GM12891 (cell line): ENCODE measurements around the gene CXCR3.

Experiments
- POLR2A ChIP-seq: IDR thresholded peaks from 2 replicates; pipeline ENCODE4 v1.6.1; 2011; ENCODE audit warnings: low read depth, low read length, control low read depth
- POLR2AphosphoS5 ChIP-seq: IDR thresholded peaks from 2 replicates; pipeline ENCODE4 v1.6.1; 2011; ENCODE audit warnings: low read depth, low read length, control low read depth

DNA sequence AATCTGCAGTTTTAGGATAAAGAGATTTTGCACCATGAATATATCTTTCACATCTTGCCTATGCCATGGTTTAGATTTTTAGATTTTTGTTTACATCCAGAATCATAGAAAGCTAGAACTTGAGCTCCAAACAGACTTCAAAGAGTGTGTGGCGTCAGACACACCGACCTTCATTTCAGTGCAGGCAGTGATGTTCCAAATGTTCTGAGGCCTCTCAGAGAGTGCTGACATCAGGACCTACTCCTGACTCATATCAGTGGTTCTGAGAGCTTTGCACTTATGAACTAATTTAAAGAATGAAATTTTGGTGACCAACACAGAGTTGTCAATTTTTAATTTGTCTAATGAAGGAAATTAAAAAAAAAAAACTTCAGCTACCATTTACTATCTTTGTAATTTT, 18.3 kb downstream of the CXCR3 start:
- TF ChIP-seq POLR2A = no peak
- TF ChIP-seq POLR2AphosphoS5 = no peak
